Ascending aorta (tissue), 2 donors: ENCODE results near the gene DPP7. TPM values are rescaled to one million over a fixed set of nuclear protein-coding genes. Genes with fewer than 3 reads are reported as not detected.

Experiments
- DNase-seq, 2 donors: peaks; one replicate each; pipeline ENCODE4 v3.0.0-alpha.2; 2019; ENCODE audit warnings: low spot score in 2 of 2
- H3K27ac ChIP-seq, 2 donors: fragments of 200-600 bp; sonication (generic); one replicate each; pipeline ENCODE4 v1.5.1; 2016 to 2017; ENCODE audit warnings: mild to moderate bottlenecking in 1 of 2
- H3K27me3 ChIP-seq: fragments of 200-600 bp; sonication (generic); one replicate; pipeline ENCODE4 v1.5.1; 2017
- H3K36me3 ChIP-seq, 2 donors: fragments of 200-600 bp; sonication (generic); one replicate each; pipeline ENCODE4 v1.5.1; 2016
- H3K4me1 ChIP-seq, 2 donors: fragments of 200-600 bp; sonication (generic); one replicate each; pipeline ENCODE4 v1.5.1; 2016 to 2017; ENCODE audit warnings: mild to moderate bottlenecking in 1 of 2
- H3K4me3 ChIP-seq, 2 donors: fragments of 200-600 bp; sonication (generic); one replicate each; pipeline ENCODE4 v1.5.1; 2016 to 2017; ENCODE audit warnings: mild to moderate bottlenecking in 1 of 2
- H3K9me3 ChIP-seq, 2 donors: fragments of 200-600 bp; sonication (generic); one replicate each; pipeline ENCODE4 v1.5.1; 2016
- intact Hi-C: fragments of 100-400 bp; cut with DNase I; formaldehyde crosslinking; loops from one replicate; pipeline ENCODE4 v1.15.1; 2023
- total RNA-seq: library from RNA; depleted of rRNA; stranded (reverse); fragments of >200 nt; gene quantifications from one replicate; pipeline ENCODE4 v1.1.0, GENCODE V29; 2016
- TF ChIP-seq, protein P1 (sequence below), 3 experiments: fragments of 200-600 bp in 2 of 3; fragments of 450-650 bp in 1 of 3; sonication (generic) in 2 of 3; IDR thresholded peaks; one replicate each; pipeline ENCODE4 v1.5.1; 2016 to 2019; ENCODE audit warnings: antibody characterized with exemption in 3 of 3, mild to moderate bottlenecking in 1 of 3, moderate library complexity in 1 of 3

Gene DPP7
- total RNA-seq, 1 donor from 2014 or later = 176 TPM

DNA sequence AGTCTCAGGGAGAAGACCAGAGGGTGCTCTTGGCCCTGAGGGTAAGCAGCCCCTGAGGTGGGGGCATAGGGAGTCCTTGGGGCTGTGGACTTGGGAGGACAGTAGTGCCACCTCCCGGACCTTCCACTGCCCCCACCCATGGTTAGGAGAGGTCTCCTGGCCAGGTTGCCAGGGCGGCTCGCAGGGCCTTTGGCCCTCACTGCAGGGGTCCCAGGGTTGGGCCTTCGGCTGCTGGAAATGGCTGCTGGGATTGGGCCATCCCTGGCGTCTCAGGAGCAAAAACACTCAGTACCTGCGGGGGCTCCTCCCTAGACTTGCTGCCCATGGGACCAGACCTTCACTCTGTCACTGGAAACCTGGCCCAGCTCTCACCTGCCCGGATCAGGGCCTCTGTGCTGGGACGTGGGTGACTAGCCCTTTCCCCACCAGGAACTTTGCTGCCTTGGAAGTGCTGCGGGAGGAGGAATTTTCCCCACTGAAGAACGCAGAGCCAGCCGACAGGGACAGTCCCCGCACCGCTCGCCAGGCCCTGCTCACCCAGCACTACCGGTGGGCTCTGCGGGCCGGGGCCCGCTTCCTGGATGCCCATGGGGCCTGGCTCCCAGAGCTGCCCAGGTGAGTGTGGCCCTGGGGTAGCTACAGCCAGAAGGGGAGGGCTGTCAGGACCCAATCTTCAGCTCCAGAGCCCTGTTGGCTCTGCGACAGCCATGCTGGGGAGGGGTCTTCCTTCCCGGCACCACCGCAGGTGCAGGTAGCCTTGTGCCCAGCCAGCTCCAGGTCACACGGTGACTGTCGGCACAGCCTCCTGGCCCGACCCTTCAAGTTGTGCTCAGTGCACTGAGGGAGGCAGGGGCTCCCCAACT is 34.0 kb downstream of the DPP7 start:
- peaks cover 8 to 10% of the 10 kb centered on the region in 2 donors for H3K36me3 ChIP-seq
- TF ChIP-seq, protein P1, sequence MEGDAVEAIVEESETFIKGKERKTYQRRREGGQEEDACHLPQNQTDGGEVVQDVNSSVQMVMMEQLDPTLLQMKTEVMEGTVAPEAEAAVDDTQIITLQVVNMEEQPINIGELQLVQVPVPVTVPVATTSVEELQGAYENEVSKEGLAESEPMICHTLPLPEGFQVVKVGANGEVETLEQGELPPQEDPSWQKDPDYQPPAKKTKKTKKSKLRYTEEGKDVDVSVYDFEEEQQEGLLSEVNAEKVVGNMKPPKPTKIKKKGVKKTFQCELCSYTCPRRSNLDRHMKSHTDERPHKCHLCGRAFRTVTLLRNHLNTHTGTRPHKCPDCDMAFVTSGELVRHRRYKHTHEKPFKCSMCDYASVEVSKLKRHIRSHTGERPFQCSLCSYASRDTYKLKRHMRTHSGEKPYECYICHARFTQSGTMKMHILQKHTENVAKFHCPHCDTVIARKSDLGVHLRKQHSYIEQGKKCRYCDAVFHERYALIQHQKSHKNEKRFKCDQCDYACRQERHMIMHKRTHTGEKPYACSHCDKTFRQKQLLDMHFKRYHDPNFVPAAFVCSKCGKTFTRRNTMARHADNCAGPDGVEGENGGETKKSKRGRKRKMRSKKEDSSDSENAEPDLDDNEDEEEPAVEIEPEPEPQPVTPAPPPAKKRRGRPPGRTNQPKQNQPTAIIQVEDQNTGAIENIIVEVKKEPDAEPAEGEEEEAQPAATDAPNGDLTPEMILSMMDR (IDR thresholded peaks at IDR 0.05) = no peak
- H3K9me3 ChIP-seq = no peaks in the 10 kb centered on the region
- intact Hi-C loops = no loop called here
- H3K27ac ChIP-seq = no peak overlapping the region
- no peak for DNase-seq
- no peak overlapping the region for H3K4me3 ChIP-seq
- H3K4me1 ChIP-seq = peaks cover 5 to 12% of the 10 kb centered on the region in 2 donors
- no peaks in the 10 kb centered on the region for H3K27me3 ChIP-seq

DNA sequence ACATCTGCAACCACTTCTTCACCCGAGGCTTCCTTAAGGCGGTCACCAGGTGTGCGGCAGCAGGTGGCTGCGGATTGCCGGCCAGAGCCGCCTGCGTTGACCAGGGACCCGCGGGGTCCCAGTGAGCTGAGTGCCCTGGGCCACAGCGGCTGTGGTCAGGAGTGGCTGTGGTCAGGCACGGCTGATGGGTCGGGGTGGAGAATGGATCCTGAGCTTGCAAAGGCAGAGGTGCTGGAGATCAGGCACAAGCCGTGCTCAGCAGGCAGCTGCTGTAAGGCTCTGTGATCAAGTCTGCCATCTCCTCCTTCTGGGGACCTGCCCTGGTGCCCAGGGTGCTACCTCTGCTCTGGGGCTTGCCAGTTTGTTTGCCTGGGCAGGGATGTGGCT is 35.1 kb downstream of the DPP7 start:
- no peak overlapping the region for H3K4me3 ChIP-seq
- H3K27ac ChIP-seq = no peak overlapping the region
- H3K4me1 ChIP-seq = peaks cover 5 to 10% of the 10 kb centered on the region in 2 donors
- intact Hi-C loops = no loop called here
- H3K27me3 ChIP-seq = no peaks in the 10 kb centered on the region
- TF ChIP-seq, protein P1 (IDR thresholded peaks at IDR 0.05) = no peak
- H3K36me3 ChIP-seq = peaks cover 8 to 10% of the 10 kb centered on the region in 2 donors
- DNase-seq = no peak
- no peaks in the 10 kb centered on the region for H3K9me3 ChIP-seq

DNA sequence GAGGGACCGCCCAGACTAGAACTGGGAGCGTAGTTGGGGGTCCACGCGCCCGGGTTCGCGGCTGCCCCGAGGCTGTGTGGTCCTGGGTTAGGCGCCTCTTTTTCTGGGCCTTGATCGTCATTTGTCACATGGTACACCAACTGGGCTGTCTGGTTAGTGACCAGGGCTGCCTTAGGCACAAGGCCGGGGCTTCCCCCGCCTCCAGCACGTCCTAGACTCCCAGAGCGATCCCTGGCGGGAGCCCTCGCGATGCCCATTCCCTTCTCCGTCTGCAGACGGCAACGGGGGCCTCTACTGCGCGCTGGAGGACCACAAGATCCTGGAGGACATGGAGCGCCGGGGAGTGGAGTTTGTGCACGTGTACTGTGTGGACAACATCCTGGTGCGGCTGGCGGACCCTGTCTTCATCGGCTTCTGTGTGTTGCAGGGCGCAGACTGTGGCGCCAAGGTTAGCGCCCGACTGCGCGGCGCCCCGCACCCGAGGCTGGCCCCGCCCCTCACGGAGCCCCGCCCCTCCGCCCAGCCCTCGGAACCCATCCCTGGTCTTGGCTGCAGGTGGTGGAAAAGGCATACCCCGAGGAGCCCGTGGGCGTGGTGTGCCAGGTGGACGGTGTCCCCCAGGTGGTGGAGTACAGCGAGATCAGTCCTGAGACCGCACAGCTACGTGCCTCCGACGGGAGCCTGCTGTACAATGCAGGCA is 35.7 kb downstream of the DPP7 start:
- Histone ChIP-seq H3K9me3 (no peaks in the 10 kb centered on the region), H3K36me3 (peaks cover 8 to 10% of the 10 kb centered on the region in 2 donors), H3K4me3 (peak overlapping the region in 1 of 2 donors; percentile 79), H3K27me3 (no peaks in the 10 kb centered on the region), H3K4me1 (peaks cover 5 to 10% of the 10 kb centered on the region in 2 donors), H3K27ac (no peak overlapping the region)
- no peak for DNase-seq
- TF ChIP-seq, protein P1 (IDR thresholded peaks at IDR 0.05) = no peak
- intact Hi-C loops = no loop called here

DNA sequence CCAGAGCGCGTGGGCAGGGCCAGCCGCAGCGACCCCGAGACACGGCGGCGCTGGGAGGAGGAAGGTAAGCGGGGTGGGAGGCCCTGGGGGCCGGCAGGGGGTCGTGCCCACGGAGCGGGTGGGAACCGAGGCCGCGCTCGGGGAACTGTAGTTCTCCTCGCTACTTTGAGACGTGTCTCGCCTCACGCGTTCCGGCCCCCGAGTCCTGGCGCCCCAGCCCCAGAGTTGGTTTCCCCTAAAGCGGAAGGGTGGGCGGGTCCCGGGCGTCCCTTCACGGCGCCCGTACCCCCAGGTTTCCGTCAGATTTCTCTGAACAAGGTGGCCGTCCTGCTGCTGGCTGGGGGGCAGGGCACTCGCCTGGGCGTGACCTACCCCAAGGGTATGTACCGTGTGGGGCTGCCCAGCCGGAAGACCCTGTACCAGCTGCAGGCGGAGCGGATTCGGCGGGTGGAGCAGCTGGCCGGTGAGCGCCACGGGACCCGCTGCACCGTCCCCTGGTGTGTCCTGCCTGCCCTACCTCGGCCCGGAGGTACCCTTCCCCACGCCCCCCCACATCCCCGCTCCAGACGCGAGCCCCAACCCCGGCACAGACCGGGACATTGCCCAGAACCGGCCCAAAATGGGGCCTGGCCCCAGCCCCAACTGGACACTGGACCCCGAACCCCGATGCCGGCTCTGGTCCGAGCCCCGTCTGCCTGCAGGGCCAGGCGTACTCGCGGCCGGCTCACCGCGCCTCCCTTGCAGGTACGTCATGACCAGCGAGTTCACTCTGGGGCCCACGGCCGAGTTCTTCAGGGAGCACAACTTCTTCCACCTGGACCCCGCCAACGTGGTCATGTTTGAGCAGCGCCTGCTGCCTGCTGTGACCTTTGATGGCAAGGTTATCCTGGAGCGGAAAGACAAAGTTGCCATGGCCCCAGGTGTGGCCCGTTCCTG is 36.5 kb downstream of the DPP7 start:
- H3K36me3 ChIP-seq = peaks cover 8 to 10% of the 10 kb centered on the region in 2 donors
- peak overlapping the region; percentile 53 to 79 for H3K4me3 ChIP-seq
- no peaks in the 10 kb centered on the region for H3K9me3 ChIP-seq
- intact Hi-C loops = no loop called here
- H3K27ac ChIP-seq = no peak overlapping the region
- DNase-seq = no peak
- H3K4me1 ChIP-seq = peaks cover 5 to 10% of the 10 kb centered on the region in 2 donors
- TF ChIP-seq, protein P1 (IDR thresholded peaks at IDR 0.05) = no peak
- H3K27me3 ChIP-seq = no peaks in the 10 kb centered on the region
